ENCODE data around the gene GIT2.
"Not testable (repeated sequence)": the region's sequence is repeated elsewhere in the genome, so short reads cannot be mapped to it uniquely, and the experiment has no call there.

Gene GIT2

GRCh38 chr12:110005319-110005973 is 9.3 kb upstream of the GIT2 start:
- no peak for DNase-seq (ENCODE audit: low read depth in 2 of 2)

- DNase-seq (ENCODE audit: low read depth in 2 of 2) = no peak
Observed at GRCh38 chr12:110004598-110004997, 8.4 kb upstream of the GIT2 start.

GRCh38 chr12:110002676-110003515 is 6.7 kb upstream of the GIT2 start:
- no peak for DNase-seq (ENCODE audit: low read depth in 2 of 2)

GRCh38 chr12:110001596-110001995 is 5.4 kb upstream of the GIT2 start:
- DNase-seq (ENCODE audit: low read depth in 2 of 2) = no peak

GRCh38 chr12:109999983-110000505 is 3.9 kb upstream of the GIT2 start:
- no peak for DNase-seq (ENCODE audit: low read depth in 2 of 2)

- no peak for DNase-seq (ENCODE audit: low read depth in 2 of 2)
Observed at GRCh38 chr12:109999649-109999971, 3.4 kb upstream of the GIT2 start.

- DNase-seq (ENCODE audit: low read depth in 2 of 2) = peak; percentile 69 to 82
Observed at GRCh38 chr12:109998904-109999648, 2.9 kb upstream of the GIT2 start, which contains the start of gene ANKRD13A. ANKRD13A (plus strand) TSS chr12:109999430; CDS start chr12:109999689, 259 bp downstream.

GRCh38 chr12:109998241-109998903 is 2.2 kb upstream of the GIT2 start:
- no peak for DNase-seq (ENCODE audit: low read depth in 2 of 2)

- no peak for DNase-seq (ENCODE audit: low read depth in 2 of 2)
Observed at GRCh38 chr12:109997393-109997792, 1.2 kb upstream of the GIT2 start.

GRCh38 chr12:109996483-109996853 is 300 bp upstream of the GIT2 start:
- DNase-seq (ENCODE audit: low read depth in 2 of 2) = no peak

- no peak for DNase-seq (ENCODE audit: low read depth in 2 of 2)
Observed at GRCh38 chr12:109995361-109995685, 845 bp downstream of the GIT2 start.

GRCh38 chr12:109994401-109995175 is 1.6 kb downstream of the GIT2 start:
- no peak for DNase-seq (ENCODE audit: low read depth in 2 of 2)

- DNase-seq (ENCODE audit: low read depth in 2 of 2) = no peak
Observed at GRCh38 chr12:109993091-109993490, 3.1 kb downstream of the GIT2 start.

GRCh38 chr12:109991586-109991985 is 4.6 kb downstream of the GIT2 start:
- no peak for DNase-seq (ENCODE audit: low read depth in 2 of 2)

GRCh38 chr12:109989380-109989779 is 6.8 kb downstream of the GIT2 start:
- DNase-seq (ENCODE audit: low read depth in 2 of 2) = no peak

- no peak for DNase-seq (ENCODE audit: low read depth in 2 of 2)
Observed at GRCh38 chr12:109988903-109989302, 7.3 kb downstream of the GIT2 start.

- DNase-seq (ENCODE audit: low read depth in 2 of 2) = no peak
Observed at GRCh38 chr12:109988274-109988673, 7.9 kb downstream of the GIT2 start.

GRCh38 chr12:109987615-109988014 is 8.6 kb downstream of the GIT2 start:
- no peak for DNase-seq (ENCODE audit: low read depth in 2 of 2)

- DNase-seq (ENCODE audit: low read depth in 2 of 2) = not testable (repeated sequence)
Observed at GRCh38 chr12:109986236-109986635, 9.9 kb downstream of the GIT2 start.

GRCh38 chr12:109983432-109984142 is 12.6 kb downstream of the GIT2 start:
- DNase-seq (ENCODE audit: low read depth in 2 of 2) = no peak

GRCh38 chr12:109982210-109982609 is 14.0 kb downstream of the GIT2 start:
- DNase-seq (ENCODE audit: low read depth in 2 of 2) = no peak

All from stimulated activated CD8-positive, alpha-beta memory T cell treated with anti-CD3 and anti-CD28 coated beads, Interleukin-15, amount 100 ng/mL, for 4 hours (primary cell).